Progenitor cell of endocrine pancreas (in vitro differentiated cells): ENCODE data around the gene CNST. TPM values are rescaled to one million over a fixed set of nuclear protein-coding genes. Genes with fewer than 3 reads are reported as not detected.
A peak's percentile ranks its signal among the peaks of the same experiment; 100 is the strongest.

Experiments
- DNase-seq: peaks from one replicate; pipeline ENCODE4 v3.0.0; 2021; ENCODE audit warnings: low spot score; ENCODE audit not compliant: unreplicated experiment
- H3K27ac Mint-ChIP-seq: 2 replicates; pipeline ENCODE4 v1.8.0; 2021; ENCODE audit warnings: mild to moderate bottlenecking, moderate library complexity, mixed read lengths
- H3K27me3 Mint-ChIP-seq: 2 replicates; pipeline ENCODE4 v1.8.0; 2021; ENCODE audit warnings: mixed read lengths
- H3K36me3 Mint-ChIP-seq: 2 replicates; pipeline ENCODE4 v1.8.0; 2022; ENCODE audit warnings: mixed read lengths; ENCODE audit not compliant: insufficient read depth
- H3K4me1 Mint-ChIP-seq: 2 replicates; pipeline ENCODE4 v1.8.0; 2021; ENCODE audit warnings: low read depth, mixed read lengths
- H3K4me3 Mint-ChIP-seq: 2 replicates; pipeline ENCODE4 v1.8.0; 2021; ENCODE audit warnings: low read depth, mild to moderate bottlenecking, moderate library complexity, mixed read lengths
- H3K9me3 Mint-ChIP-seq: 2 replicates; pipeline ENCODE4 v1.8.0; 2021; ENCODE audit warnings: low read depth, mixed read lengths
- CTCF ChIP-seq: fragments of 200-600 bp; sonication (generic); IDR thresholded peaks from one replicate; pipeline ENCODE4 v1.5.0; 2021; ENCODE audit warnings: antibody characterized with exemption, mild to moderate bottlenecking; ENCODE audit not compliant: unreplicated experiment
- total RNA-seq: library from RNA; stranded (reverse); gene quantifications from 2 replicates; pipeline ENCODE4 v1.2.1, GENCODE V29; 2021

Gene CNST
- total RNA-seq, 1 donor from 2014 or later: 28.3 TPM

GRCh38 chr1:246669659-246670058, 103.4 kb downstream of the CNST start:
- Mint-ChIP-seq H3K4me3 (no peak overlapping the region), H3K9me3 (no peaks in the 10 kb centered on the region), H3K27ac (no peak overlapping the region), H3K36me3 (peaks cover 12% of the 10 kb centered on the region), H3K27me3 (no peaks in the 10 kb centered on the region), H3K4me1 (peaks cover 7% of the 10 kb centered on the region)
- TF ChIP-seq CTCF: no peak
- DNase-seq: no peak

DNA sequence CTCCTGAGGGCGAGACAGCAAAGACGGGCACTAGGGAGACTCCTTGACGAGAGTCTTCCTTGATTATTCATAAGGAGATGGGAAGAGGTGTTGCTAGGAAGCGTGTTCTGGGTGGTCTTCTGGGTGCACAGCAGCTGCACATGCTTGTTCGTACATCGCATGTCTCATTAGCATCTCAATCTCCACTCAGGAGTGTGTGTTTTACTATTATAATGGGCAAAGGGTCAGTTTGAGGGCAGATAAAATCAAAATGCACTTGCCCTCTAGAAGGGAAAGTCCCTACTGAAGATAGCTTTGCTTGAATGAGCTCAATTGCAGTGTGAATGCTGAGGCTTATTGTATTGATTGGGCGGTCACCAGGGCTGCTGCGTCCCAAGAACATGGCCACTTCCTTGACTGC, 107.8 kb downstream of the CNST start:
- H3K27me3 Mint-ChIP-seq: no peaks in the 10 kb centered on the region
- DNase-seq: no peak
- peaks cover 6% of the 10 kb centered on the region for H3K9me3 Mint-ChIP-seq
- no peak overlapping the region for H3K27ac Mint-ChIP-seq
- H3K36me3 Mint-ChIP-seq: peaks cover 10% of the 10 kb centered on the region
- no peak overlapping the region for H3K4me3 Mint-ChIP-seq
- H3K4me1 Mint-ChIP-seq: peaks cover 16% of the 10 kb centered on the region
- TF ChIP-seq CTCF: no peak

- DNase-seq: no peak
- Mint-ChIP-seq H3K27ac (peak overlapping the region; percentile 90), H3K9me3 (peaks cover 6% of the 10 kb centered on the region), H3K4me1 (peaks cover 27% of the 10 kb centered on the region), H3K27me3 (no peaks in the 10 kb centered on the region), H3K4me3 (peak overlapping the region; percentile 19), H3K36me3 (peaks cover 4% of the 10 kb centered on the region)
- no peak for TF ChIP-seq CTCF
Measured at GRCh38 chr1:246677842-246678241, 111.6 kb downstream of the CNST start.

- TF ChIP-seq CTCF: no peak
- H3K9me3 Mint-ChIP-seq: peaks cover 6% of the 10 kb centered on the region
- H3K27me3 Mint-ChIP-seq: no peaks in the 10 kb centered on the region
- H3K36me3 Mint-ChIP-seq: peaks cover 4% of the 10 kb centered on the region
- peak overlapping the region; percentile 21 for H3K27ac Mint-ChIP-seq
- peaks cover 23% of the 10 kb centered on the region for H3K4me1 Mint-ChIP-seq
- DNase-seq: no peak
- no peak overlapping the region for H3K4me3 Mint-ChIP-seq
Measured at GRCh38 chr1:246678816-246679793, 112.8 kb downstream of the CNST start.

DNA sequence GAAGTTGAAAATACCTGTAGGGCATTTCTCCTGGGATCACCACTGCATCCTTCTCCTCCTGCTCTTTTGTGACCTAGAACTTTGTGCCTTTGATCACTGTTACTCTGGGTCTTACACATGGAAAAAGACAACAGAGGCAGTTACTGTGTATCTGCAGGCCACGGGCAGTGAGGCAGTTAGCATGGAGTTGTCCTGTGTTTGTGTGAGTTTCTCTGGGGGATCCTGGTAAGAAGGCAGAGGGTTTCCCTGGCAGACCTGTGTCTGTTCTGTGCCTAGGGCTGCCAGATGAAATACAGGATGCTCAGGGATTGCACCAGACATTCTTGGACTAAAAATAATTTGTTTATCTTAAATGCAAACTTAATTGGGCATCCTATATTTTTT, 113.5 kb downstream of the CNST start:
- no peak for TF ChIP-seq CTCF
- H3K27me3 Mint-ChIP-seq: no peaks in the 10 kb centered on the region
- H3K4me3 Mint-ChIP-seq: no peak overlapping the region
- DNase-seq: no peak
- H3K4me1 Mint-ChIP-seq: peaks cover 22% of the 10 kb centered on the region
- H3K9me3 Mint-ChIP-seq: peaks cover 6% of the 10 kb centered on the region
- H3K36me3 Mint-ChIP-seq: peaks cover 4% of the 10 kb centered on the region
- H3K27ac Mint-ChIP-seq: no peak overlapping the region
